Fibroblast of mammary gland (primary cell): ENCODE data around the gene DPP7.

ENCODE experiments used
- DNase-seq: peaks from one replicate; pipeline ENCODE4 v3.0.0-alpha.2; 2010; ENCODE audit warnings: low read depth
- H3K4me3 ChIP-seq: 2 replicates; pipeline ENCODE4 v1.5.1; 2011; ENCODE audit warnings: low read depth, mild to moderate bottlenecking, low read length, moderate library complexity; ENCODE audit not compliant: control insufficient read depth
- CTCF ChIP-seq: conservative IDR thresholded peaks from 2 replicates; pipeline ENCODE4 v1.5.1; 2011; ENCODE audit warnings: low read depth, low read length, inconsistent platforms; ENCODE audit not compliant: control insufficient read depth, insufficient read depth

The DPP7 gene

DNA sequence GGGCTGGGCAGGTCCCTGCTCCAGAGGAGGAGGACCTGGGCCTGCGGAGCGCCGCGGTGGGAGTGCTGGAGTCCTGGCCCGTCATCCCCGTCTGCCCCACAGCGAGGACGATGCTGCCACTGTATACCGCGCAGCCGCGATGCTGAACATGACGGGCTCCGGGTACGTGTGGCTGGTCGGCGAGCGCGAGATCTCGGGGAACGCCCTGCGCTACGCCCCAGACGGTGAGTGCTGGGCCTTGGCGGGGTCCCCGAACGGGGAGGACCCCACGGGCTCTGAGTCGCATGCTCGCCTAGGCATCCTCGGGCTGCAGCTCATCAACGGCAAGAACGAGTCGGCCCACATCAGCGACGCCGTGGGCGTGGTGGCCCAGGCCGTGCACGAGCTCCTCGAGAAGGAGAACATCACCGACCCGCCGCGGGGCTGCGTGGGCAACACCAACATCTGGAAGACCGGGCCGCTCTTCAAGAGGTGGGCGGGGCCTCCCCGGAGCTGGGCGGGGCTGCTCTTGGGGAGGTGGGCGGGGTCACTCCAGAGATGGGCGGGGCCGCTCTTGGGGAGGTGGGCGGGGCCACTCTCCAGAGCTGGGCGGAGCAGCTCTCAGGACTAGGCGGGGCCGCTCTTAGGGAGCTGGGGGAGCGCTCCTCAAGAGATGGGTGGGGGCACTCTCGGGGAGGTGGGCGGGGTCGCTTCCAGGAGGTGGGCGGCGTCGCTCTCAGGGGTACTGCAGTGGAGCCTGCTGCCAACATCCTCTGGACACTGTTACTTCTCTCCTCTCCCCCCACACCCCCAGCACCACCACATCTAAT lies 42.2 kb upstream of the DPP7 start:
- H3K4me3 ChIP-seq, result peak overlapping the region; percentile 27
- no peak for TF ChIP-seq CTCF
- peak; percentile 56 for DNase-seq

GRCh38 chr9:137152844-137153405 lies 38.4 kb upstream of the DPP7 start:
- no peak for TF ChIP-seq CTCF
- no peak for DNase-seq
- H3K4me3 ChIP-seq, result no peak overlapping the region

DNA sequence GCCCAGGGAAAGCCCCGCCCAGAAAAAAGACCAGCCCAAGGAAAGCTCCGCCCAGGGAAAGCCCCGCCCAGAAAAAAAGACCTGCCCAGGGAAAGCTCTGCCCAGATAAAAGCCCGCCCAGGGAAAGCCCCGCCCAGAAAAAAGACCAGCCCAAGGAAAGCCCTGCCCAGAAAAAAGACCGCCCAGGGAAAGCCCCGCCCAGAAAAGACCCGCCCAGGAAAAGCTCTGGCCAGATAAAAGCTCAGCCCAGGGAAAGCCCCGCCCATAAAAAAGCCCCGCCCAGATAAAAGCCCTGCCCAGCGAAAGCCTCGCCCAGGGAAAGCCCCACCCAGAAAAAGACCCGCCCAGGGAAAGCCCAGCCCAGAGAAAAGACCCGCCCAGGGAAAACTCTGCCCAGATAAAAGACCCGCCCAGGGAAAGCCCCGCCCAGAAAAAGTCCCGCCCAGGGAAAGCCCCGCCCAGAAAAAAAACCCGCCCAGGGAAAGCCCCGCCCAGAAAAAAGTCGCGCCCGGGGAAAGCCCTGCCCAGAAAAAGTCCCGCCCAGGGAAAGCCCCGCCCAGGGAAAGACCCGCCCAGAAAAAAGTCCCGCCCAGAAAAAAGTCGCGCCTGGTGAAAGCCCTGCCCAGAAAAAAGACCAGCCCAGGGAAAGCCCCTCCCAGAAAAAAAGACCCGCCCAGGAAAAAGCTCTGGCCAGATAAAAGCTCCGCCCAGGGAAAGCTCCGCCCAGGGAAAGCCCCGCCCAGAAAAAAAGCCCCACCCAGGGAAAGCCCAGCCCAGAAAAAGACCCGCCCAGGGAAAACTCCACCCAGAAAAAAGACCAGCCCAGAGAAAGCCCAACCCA lies 36.3 kb upstream of the DPP7 start:
- no peak overlapping the region for H3K4me3 ChIP-seq
- TF ChIP-seq CTCF, result no peak
- peak; percentile 57 for DNase-seq

- TF ChIP-seq CTCF, result no peak
- DNase-seq, result peak; percentile 28
- no peak overlapping the region for H3K4me3 ChIP-seq
Measured at GRCh38 chr9:137149942-137150616, 35.5 kb upstream of the DPP7 start.

- no peak overlapping the region for H3K4me3 ChIP-seq
- no peak for DNase-seq
- TF ChIP-seq CTCF, result no peak
Measured at GRCh38 chr9:137149363-137149762, 34.8 kb upstream of the DPP7 start.

- TF ChIP-seq CTCF, result no peak
- DNase-seq, result no peak
- no peak overlapping the region for H3K4me3 ChIP-seq
Measured at GRCh38 chr9:137148661-137149060, 34.1 kb upstream of the DPP7 start.
